HepG2 (cell line): ENCODE measurements around the gene GRM7.

Experiments used
- ISL2 ChIP-seq: sonication (generic); formaldehyde crosslinking; IDR thresholded peaks from 2 replicates; pipeline ENCODE4 v1.5.0; 2020; ENCODE audit warnings: missing genetic modification reagents
- MED1 ChIP-seq: sonication (generic); formaldehyde crosslinking; IDR thresholded peaks from 2 replicates; pipeline ENCODE4 v1.4.0; 2020; ENCODE audit warnings: missing genetic modification reagents
- SETDB1 ChIP-seq: sonication (generic); formaldehyde crosslinking; IDR thresholded peaks from 2 replicates; pipeline ENCODE4 v1.5.1; 2020; ENCODE audit warnings: missing genetic modification reagents, mild to moderate bottlenecking, borderline replicate concordance
- SOX6 ChIP-seq, 2 experiments: fragments of 450-650 bp in 1 of 2; sonication (generic) in 1 of 2; formaldehyde crosslinking in 1 of 2; IDR thresholded peaks; 2 replicates each; pipeline versions ENCODE4 v1.4.0 to v1.6.1; 2017 to 2020; ENCODE audit warnings: antibody characterized with exemption in 1 of 2, mild to moderate bottlenecking in 1 of 2, missing genetic modification reagents in 1 of 2
- SRSF9 ChIP-seq: fragments of 200-400 bp; formaldehyde crosslinking; IDR thresholded peaks from 2 replicates; pipeline ENCODE4 v1.6.1; 2018; ENCODE audit warnings: borderline replicate concordance, mild to moderate bottlenecking, low read depth, low read length; ENCODE audit not compliant: insufficient read depth, poor library complexity, severe bottlenecking
- ZBTB38 ChIP-seq: sonication (generic); formaldehyde crosslinking; IDR thresholded peaks from 2 replicates; pipeline ENCODE4 v1.5.1; 2020; ENCODE audit warnings: mild to moderate bottlenecking, missing genetic modification reagents
- ZNF230 ChIP-seq: sonication (generic); formaldehyde crosslinking; IDR thresholded peaks from 2 replicates; pipeline ENCODE4 v1.4.0; 2020; ENCODE audit warnings: mild to moderate bottlenecking, missing genetic modification reagents
- ZNF687 ChIP-seq: sonication (generic); formaldehyde crosslinking; IDR thresholded peaks from 2 replicates; pipeline ENCODE4 v1.5.1; 2020; ENCODE audit warnings: mild to moderate bottlenecking, missing genetic modification reagents, moderate library complexity

DNA sequence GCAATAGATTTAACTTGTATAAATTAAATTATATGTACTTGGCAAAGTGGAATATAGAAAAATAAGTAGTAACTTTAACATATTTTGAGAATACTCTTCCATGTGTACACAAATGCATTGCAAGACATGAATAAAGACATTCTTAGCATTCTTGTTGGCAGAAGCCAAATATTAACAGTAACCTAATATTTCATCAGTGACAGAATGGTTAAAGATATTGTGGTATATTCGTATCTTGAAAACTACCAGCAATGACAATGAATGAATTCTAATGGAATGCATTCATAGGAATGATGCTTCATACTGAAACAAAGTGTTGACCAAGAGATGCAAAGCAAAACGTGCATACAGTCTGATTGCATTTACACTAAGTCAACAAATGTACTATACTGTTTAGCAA is 524.7 kb downstream of the GRM7 start:
- no peak for TF ChIP-seq MED1 (CRISPR knock-in tag)
- no peak for TF ChIP-seq ZBTB38 (CRISPR knock-in tag)
- TF ChIP-seq ISL2 (CRISPR knock-in tag) = no peak
- TF ChIP-seq ZNF230 (CRISPR knock-in tag) = no peak
- no peak for TF ChIP-seq SRSF9
- no peak for TF ChIP-seq ZNF687 (CRISPR knock-in tag)
- no peak for TF ChIP-seq SETDB1 (CRISPR knock-in tag)
- no peak for TF ChIP-seq SOX6 (IDR thresholded peaks at IDR 0.05)
- no peak for TF ChIP-seq SOX6 (CRISPR knock-in tag; IDR thresholded peaks at IDR 0.05)
